22Rv1 (cell line): ENCODE measurements around the gene ING3.

Experiments
- CTCF ChIP-seq: fragments of 450-650 bp; IDR thresholded peaks from 2 replicates; pipeline ENCODE4 v1.5.1; 2017; ENCODE audit warnings: mild to moderate bottlenecking
- ZFX ChIP-seq: fragments of 450-650 bp; IDR thresholded peaks from 2 replicates; pipeline ENCODE4 v1.6.1; 2017; ENCODE audit warnings: antibody characterized with exemption, borderline replicate concordance

- TF ChIP-seq CTCF (no peak), ZFX (no peak)
Observed at GRCh38 chr7:120985839-120986238, 35.3 kb downstream of the ING3 start.
